T-helper 1 cell treated with Interleukin-12 subunit alpha and Interleukin-12 subunit beta and Interleukin-4 antibody, amounts not matched to agents 30 ng/mL and 1 ng/mL, for 36 hours (primary cell): ENCODE measurements around the gene FARP2. TPM values are rescaled to one million over a fixed set of nuclear protein-coding genes. Genes with fewer than 3 reads are reported as not detected.
"Not testable (repeated sequence)": the region's sequence is repeated elsewhere in the genome, so short reads cannot be mapped to it uniquely, and the experiment has no call there.

ENCODE experiments used
- intact Hi-C: fragments of 100-400 bp; cut with micrococcal nuclease; formaldehyde crosslinking; loops from one replicate; pipeline ENCODE4 v1.15.1; 2024
- total RNA-seq: library from RNA; stranded (reverse); gene quantifications from 2 replicates; pipeline ENCODE4 v1.2.3, GENCODE V29; 2022

Gene FARP2
- total RNA-seq, 1 donor from 2014 or later: 20.5 TPM

- intact Hi-C loops: no loop called here
These were observed 8.7 kb downstream of the FARP2 start for GRCh38 chr2:241364781-241365180.

GRCh38 chr2:241366678-241367077 lies 10.6 kb downstream of the FARP2 start:
- intact Hi-C loops: no loop called here

- intact Hi-C loops: no loop called here
These were observed 12.6 kb downstream of the FARP2 start for GRCh38 chr2:241368643-241369042.

DNA sequence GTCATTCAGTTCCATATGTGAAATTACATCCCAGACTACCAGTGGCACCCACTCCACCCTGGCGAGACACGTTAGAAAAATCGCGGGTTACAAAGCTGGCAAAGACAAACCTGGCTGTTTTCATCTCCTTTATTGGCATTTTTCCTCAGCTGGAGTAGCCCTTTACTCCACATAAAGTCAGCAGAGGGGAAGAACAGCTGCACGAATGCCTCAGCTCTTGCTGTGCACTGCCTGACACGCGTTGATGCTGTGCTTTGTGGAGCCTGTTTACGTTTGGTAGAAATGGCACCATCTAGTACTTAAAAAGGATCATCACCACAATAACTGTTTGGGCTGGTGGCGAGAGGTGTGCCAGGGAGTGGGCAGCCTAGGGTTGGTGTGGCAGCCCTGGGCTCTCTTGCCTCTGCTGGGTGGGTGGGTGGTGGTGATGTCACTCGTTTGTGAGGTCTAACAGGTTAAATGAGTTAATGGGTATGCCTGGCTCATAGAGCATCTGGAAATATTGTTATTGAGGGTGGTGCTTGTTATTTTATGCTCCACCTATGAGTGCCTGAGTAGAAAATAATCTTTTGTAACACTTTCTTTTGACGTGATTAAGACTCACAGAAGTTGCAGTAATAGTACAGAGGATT lies 16.4 kb downstream of the FARP2 start:
- intact Hi-C loops: no loop called here

GRCh38 chr2:241373446-241373845 lies 17.4 kb downstream of the FARP2 start:
- intact Hi-C loops: no loop called here

GRCh38 chr2:241373906-241374305 lies 17.8 kb downstream of the FARP2 start:
- intact Hi-C loops: not testable (repeated sequence)

- intact Hi-C loops: no loop called here
These were observed 19.2 kb downstream of the FARP2 start for GRCh38 chr2:241375300-241375699.

DNA sequence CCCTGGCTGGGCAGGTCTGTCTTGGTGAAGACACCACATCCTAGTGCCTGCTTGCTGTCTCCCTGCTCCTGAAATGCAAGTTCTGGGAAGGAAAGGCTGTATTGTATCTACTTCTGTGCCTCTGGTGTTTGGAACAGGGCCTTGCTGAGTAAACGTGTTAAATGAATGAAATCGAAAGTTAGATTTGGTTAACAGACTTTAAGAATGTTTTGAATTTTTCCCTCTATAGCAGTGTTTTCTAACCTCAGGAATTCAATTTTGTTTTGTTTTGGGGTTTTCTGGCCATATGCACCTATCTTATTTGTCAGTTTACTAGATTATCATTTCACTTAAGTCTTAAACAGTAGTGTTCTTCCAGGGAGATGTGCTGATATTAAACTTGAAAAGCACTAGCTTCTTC lies 20.7 kb downstream of the FARP2 start:
- intact Hi-C loops: no loop called here

DNA sequence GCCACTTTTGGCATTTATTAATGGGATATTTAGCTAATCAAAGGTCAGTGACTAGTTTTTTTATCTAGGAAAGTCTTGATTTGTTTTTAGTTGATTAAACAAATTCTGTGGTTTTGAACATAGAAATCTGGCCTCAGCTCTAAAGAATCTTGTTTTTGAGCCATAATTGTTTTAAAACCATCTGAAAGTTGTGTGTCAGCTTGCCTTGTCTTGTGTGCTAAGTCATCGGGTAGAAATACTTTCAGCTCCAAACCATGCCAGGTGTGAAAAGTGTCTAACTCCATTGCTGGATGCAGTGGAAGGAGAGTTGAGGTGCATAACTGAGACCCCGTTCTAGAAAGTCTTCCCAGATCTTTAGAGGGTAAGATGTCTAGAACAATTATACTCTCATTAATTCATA lies 22.7 kb downstream of the FARP2 start:
- intact Hi-C loops: no loop called here

DNA sequence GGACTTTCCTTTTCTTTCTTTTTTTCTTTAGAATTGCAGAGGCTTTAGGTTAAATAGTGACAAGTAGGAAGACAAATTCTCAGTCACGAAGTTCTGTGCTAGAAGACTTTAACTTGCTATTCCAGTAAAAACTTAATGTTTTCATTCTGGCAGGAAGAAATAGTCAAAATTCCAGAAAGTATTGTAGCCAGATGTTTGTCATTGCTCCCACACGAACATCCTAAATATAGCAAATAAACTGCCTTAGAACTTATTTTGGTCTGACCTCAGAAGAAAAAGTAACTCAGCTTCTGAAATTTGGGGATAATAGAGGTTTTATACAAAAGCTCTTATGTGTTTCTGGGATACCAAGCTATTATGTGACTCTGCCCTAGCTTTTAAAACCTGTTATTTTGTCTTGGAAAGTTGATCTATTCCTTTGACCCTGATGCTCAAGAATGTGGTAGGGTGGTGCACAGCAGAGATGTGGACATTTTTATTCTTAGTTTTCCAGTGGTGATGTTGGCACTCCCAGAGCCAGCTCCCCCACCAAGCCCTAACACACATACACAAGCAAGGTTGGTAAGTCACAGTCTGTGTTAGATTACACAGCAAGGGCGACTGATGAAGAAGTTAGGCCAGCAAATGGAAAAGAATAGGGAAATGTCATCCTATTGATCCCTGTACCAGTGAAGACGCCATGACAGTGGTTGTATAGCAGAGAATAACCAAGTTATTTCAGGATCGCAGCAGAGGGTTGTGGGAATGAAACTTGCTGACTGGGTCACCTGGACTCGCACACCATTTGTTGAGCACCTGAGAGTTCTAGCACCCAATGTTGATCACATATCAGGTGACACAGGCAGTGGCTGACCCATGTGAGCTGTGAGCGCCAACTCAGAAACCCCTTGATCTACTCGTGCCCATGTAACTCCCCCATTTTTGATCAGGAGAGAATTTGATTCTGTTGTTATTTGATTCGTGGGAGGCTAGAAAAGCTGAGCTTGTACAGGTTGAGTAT lies 23.7 kb downstream of the FARP2 start:
- intact Hi-C loops: no loop called here

DNA sequence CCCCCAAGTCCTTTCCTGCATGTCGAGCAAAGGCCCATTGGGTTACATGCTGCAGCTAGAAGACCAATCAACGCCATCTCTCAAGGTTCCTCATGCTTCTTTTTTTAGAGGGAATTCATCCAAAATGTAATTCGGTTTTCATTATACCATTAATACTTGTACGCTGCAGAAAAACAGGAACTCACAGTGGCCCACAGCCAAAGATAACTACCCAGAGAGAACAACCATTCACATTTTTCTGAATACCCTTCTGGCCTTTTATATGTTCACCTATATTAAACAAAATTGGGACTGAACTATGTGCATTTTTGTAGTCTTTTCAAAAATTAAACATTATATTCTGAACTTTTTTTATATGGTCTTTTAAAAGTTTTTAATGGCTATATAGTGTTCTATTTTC lies 25.8 kb downstream of the FARP2 start:
- intact Hi-C loops: no loop called here

GRCh38 chr2:241385450-241385849 lies 29.4 kb downstream of the FARP2 start:
- intact Hi-C loops: not testable (repeated sequence)

- intact Hi-C loops: no loop called here
These were observed 30.4 kb downstream of the FARP2 start for GRCh38 chr2:241386519-241386918.

GRCh38 chr2:241389697-241390096 lies 33.6 kb downstream of the FARP2 start:
- intact Hi-C loops: no loop called here

- intact Hi-C loops: no loop called here
These were observed 34.5 kb downstream of the FARP2 start for GRCh38 chr2:241390301-241391206.

DNA sequence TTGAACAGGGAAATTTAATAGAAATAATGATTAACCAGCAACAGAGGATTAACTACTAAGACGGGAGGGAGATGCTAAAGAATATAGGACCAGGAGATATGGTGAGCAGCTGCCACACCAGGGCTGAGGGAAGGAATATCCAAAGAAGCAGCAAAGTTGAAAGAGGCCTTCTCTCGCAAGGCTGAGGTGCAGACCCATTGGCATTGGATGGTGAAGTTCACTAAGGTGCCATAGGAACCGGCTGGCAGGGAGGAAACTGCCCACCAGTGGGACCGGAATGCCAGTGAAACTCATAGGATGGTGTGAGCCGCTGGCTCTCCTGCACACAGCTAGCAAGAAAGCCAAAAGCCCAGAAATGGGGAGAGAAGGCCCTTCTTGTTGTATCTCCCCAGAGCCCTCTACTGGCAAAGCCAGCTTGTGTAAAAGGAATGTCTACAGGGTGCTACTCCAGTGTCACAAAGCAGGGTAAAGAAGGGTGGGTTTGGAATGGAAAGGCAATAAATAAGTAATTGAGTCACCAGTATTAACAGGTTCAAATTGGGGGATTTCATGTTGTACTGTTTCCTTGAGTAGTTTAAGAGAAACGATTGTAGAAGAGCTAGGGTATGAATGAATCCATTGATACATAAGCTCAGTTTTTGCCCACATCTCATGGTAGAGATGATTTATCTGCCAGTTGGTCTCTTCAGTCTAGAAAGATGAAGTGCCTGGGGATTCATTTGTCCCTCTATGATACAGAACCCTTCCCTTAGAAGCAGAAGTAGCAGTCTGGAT lies 36.0 kb downstream of the FARP2 start:
- intact Hi-C loops: loop anchor here (1.0 kb wide), 1 partner anchor 314 kb away; no protein-coding TSS in a partner anchor

DNA sequence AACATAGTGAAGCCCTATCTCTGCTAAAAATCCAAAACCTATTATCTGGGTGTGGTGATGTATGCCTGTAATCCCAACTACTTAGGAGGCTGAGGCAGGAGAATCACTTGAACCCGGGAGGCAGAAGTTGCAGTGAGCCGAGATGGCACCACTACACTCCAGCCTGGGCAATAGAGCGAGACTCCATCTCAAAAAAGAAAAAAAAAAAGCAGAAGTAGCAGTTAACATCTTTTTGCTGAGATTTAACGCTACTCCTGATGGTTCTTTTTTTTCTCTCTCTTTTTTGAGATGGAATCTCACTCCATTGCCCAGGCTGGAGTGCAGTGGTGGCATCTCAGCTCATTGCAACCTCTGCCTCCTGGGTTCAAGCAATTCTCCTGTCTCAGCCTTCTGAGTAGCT lies 36.7 kb downstream of the FARP2 start:
- intact Hi-C loops: loop anchor here (1.0 kb wide), 1 partner anchor 314 kb away; no protein-coding TSS in a partner anchor

DNA sequence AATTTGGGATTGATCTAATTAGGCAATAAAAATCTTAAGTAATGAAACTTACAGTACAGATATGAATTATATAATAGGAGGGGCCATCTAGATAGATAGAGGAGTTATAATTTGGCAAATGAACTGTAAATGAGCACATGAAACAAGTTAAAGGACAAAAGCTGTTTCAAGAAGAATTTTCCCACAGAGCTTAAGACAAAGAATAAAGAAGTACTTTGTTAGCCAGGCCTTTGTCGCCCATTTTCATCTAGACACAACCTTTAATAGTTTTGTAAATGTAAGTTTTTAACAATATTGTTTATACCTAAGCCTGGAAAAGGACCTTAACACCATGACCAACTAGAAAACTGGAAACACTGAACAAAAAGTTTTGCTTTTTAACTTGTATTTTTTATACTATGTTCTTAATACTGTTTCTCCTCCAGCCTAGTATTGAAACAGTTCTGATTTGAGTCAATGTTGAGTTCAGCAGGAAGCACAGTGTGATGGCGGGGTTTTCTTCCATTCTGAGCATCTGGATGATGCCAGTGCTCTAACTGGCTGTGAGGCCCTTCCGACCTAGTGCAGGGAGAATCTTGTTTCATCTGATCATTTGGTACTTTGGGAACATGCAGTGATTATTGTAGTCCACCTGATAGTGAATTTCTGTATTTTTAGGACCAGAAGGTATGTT lies 37.6 kb downstream of the FARP2 start:
- intact Hi-C loops: no loop called here

DNA sequence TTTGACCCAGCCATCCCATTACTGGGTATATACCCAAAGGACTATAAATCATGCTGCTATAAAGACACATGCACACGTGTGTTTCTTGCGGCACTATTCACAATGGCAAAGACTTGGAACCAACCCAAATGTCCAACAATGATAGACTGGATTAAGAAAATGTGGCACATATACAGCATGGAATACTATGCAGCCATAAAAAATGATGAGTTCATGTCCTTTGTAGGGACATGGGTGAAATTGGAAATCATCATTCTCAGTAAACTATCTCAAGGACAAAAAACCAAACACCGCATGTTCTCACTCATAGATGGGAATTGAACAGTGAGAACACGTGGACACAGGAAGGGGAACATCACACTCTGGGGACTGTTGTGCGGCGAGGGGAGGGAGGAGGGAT lies 40.7 kb downstream of the FARP2 start:
- intact Hi-C loops: not testable (repeated sequence)
